22Rv1 (cell line): ENCODE data around the gene WRAP73.

Source experiments
- ZFX ChIP-seq: fragments of 450-650 bp; IDR thresholded peaks from 2 replicates; pipeline ENCODE4 v1.6.1; 2017; ENCODE audit warnings: antibody characterized with exemption, borderline replicate concordance
- TF ChIP-seq, protein P1 (sequence below): fragments of 450-650 bp; IDR thresholded peaks from 2 replicates; pipeline ENCODE4 v1.5.1; 2017; ENCODE audit warnings: mild to moderate bottlenecking

DNA sequence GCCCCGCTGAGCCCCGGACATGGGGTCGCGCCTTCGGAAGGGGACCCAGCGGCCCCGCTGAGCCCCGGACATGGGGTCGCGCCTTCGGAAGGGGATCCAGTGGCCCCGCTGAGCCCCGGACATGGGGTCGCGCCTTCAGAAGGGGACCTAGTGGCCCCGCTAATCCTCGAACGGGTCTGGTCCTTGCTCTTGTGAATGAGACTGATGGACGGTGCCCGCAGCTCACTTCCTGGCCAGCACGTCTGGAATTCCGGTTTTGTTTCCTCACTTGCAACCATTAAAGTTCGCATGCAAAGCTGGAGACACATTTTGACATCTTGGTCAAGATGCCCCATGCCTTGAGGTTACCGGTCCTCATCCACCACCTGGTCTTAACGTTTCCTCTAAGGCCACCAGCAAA, 5.6 kb downstream of the WRAP73 start:
- TF ChIP-seq, protein P1, sequence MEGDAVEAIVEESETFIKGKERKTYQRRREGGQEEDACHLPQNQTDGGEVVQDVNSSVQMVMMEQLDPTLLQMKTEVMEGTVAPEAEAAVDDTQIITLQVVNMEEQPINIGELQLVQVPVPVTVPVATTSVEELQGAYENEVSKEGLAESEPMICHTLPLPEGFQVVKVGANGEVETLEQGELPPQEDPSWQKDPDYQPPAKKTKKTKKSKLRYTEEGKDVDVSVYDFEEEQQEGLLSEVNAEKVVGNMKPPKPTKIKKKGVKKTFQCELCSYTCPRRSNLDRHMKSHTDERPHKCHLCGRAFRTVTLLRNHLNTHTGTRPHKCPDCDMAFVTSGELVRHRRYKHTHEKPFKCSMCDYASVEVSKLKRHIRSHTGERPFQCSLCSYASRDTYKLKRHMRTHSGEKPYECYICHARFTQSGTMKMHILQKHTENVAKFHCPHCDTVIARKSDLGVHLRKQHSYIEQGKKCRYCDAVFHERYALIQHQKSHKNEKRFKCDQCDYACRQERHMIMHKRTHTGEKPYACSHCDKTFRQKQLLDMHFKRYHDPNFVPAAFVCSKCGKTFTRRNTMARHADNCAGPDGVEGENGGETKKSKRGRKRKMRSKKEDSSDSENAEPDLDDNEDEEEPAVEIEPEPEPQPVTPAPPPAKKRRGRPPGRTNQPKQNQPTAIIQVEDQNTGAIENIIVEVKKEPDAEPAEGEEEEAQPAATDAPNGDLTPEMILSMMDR, result no peak
- TF ChIP-seq ZFX, result no peak
